Mucosa of stomach (tissue), 1 donor: Measurements from ENCODE around the gene ZNF677.
"Not testable (repeated sequence)": the region's sequence is repeated elsewhere in the genome, so short reads cannot be mapped to it uniquely, and the experiment has no call there.

ENCODE experiments used
- H3K27me3 ChIP-seq: one replicate; pipeline ENCODE4 v1.7.0; 2013; ENCODE audit warnings: mild to moderate bottlenecking, low read length; ENCODE audit not compliant: control insufficient read depth, insufficient read depth
- H3K36me3 ChIP-seq: one replicate; pipeline ENCODE4 v1.7.0; 2013; ENCODE audit warnings: low read length; ENCODE audit not compliant: control insufficient read depth, insufficient read depth
- H3K4me1 ChIP-seq: one replicate; pipeline ENCODE4 v1.7.0; 2013; ENCODE audit warnings: mild to moderate bottlenecking, low read length; ENCODE audit not compliant: control insufficient read depth, insufficient read depth
- H3K4me3 ChIP-seq: one replicate; pipeline ENCODE4 v1.7.0; 2013; ENCODE audit warnings: low read length
- H3K9ac ChIP-seq: one replicate; pipeline ENCODE4 v1.7.0; 2013; ENCODE audit warnings: mild to moderate bottlenecking, low read length, moderate library complexity
- H3K9me3 ChIP-seq: one replicate; pipeline ENCODE4 v1.7.0; 2013; ENCODE audit warnings: mild to moderate bottlenecking, low read length, moderate library complexity; ENCODE audit not compliant: control insufficient read depth
- donor health status: Pancreatic carcinoma.

The ZNF677 gene

DNA sequence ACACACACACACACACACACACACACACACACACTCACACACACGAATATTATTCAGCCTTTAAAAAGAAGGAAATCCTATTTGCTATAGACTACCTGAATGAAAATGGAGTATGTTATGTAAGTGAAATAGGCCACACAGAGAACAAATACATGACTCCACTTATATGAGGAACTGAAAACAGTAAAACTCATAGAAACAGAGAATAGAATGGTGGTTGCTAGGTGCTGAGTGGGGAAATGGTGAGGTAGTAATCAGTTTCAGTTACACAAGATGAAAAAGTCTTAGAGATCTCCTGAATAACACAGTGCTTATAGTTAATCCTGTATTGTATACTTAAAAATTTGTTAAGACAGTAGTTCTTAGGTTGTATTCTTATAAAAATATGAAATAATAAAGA lies 8.2 kb downstream of the ZNF677 start:
- H3K36me3 ChIP-seq, result no peaks in the 10 kb centered on the region

DNA sequence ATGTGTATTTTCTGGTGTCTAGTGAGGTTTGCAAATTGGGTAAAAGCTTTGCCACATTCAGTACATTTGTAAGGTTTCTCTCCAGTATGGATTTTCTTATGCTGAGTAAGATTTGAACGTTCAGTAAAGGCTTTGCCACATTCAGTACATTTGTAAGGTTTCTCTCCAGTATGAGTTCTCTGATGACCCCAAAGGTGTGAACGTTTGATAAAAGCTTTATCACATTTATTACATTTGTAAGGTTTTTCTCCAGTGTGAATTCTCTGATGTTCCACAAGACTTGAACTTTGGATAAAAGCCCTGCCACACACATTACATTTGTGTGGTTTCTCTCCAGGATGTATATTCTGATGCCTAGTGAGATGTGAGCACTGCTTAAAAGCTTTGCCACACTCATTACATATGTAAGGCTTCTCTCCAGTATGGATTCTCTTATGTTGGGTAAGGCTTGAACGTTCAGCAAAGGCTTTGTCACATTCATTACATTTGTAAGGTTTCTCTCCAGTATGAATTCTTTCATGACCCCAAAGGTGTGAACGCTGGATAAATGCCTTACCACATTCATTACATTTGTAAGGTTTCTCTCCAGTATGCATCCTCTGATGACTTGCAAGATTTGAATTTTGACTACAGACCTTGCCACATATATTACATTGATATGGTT lies 17.4 kb downstream of the ZNF677 start:
- H3K9ac ChIP-seq, result no peak overlapping the region
- no peaks in the 10 kb centered on the region for H3K36me3 ChIP-seq
- no peaks in the 10 kb centered on the region for H3K4me1 ChIP-seq
- H3K27me3 ChIP-seq, result no peaks in the 10 kb centered on the region
- H3K4me3 ChIP-seq, result no peak overlapping the region
- peaks cover 21% of the 10 kb centered on the region for H3K9me3 ChIP-seq

More for the DNA sequence above, 8.2 kb downstream of the ZNF677 start:
- Histone ChIP-seq H3K4me3 (no peak overlapping the region), H3K27me3 (no peaks in the 10 kb centered on the region), H3K4me1 (no peaks in the 10 kb centered on the region), H3K9ac (no peak overlapping the region), H3K9me3 (peaks cover 19% of the 10 kb centered on the region)

DNA sequence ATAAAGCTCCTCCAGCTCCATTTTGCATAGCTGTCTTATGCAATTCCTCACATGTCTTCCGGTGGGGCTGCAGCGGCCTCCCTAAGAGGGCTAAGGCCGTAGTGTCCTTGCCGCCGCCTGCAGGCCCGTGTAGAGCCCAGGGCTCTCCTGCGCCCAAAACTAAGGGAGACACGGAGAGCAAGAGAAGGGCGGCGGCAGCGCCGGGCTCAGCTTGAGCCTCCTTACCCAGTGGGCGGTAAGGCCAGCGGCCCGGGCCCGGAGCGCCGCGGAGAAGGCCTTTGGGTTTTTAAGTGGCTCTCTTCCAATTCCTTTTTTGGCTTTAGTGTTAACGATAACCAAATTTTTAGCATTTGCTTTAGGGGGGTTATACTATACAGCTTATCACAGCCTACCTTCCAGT lies 30.1 kb downstream of the ZNF677 start:
- Histone ChIP-seq H3K4me1 (no peaks in the 10 kb centered on the region), H3K36me3 (no peaks in the 10 kb centered on the region), H3K27me3 (no peaks in the 10 kb centered on the region), H3K9me3 (no peaks in the 10 kb centered on the region), H3K4me3 (no peak overlapping the region), H3K9ac (no peak overlapping the region)

DNA sequence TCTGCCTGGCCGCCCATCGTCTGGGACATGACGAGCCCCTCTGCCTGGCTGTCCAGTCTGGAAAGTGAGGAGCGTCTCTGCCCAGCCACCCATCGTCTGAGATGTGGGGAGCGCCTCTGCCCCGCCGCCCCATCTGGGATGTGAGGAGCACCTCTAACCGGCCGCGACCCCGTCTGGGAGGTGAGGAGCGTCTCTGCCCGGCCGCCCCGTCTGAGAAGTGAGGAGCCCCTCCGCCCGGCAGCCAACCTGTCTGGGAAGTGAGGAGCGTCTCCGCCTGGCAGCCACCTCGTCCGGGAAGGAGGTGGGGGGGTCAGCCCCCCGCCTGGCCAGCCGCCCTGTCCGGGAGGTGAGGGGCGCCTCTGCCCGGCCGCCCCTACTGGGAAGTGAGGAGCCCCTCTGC lies 32.0 kb downstream of the ZNF677 start:
- H3K36me3 ChIP-seq, H3K9ac ChIP-seq, H3K4me1 ChIP-seq, H3K4me3 ChIP-seq, H3K27me3 ChIP-seq, H3K9me3 ChIP-seq: not testable (repeated sequence)

GRCh38 chr19:53212703-53213320 lies 41.9 kb downstream of the ZNF677 start:
- Histone ChIP-seq H3K4me3 (no peak overlapping the region), H3K9ac (no peak overlapping the region), H3K27me3 (no peaks in the 10 kb centered on the region), H3K9me3 (peaks cover 37% of the 10 kb centered on the region), H3K4me1 (no peaks in the 10 kb centered on the region), H3K36me3 (peaks cover 5% of the 10 kb centered on the region)

DNA sequence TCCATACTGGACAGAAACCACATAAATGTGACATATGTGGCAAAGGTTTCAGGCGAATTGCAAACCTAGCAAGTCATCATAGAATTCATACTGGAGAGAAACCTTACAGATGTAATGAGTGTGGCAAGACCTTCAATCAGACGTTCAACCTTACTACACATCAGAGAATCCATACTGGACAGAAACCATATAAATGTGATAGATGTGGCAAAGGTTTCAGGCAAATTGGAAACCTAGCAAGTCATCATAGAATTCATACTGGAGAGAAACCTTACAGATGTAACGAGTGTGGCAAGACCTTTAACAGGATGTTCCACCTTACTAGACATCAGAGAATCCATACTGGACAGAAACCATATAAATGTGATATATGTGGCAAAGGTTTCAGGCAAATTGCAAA lies 43.1 kb downstream of the ZNF677 start:
- H3K4me3 ChIP-seq, H3K4me1 ChIP-seq, H3K27me3 ChIP-seq, H3K9ac ChIP-seq, H3K36me3 ChIP-seq: not testable (repeated sequence)
- H3K9me3 ChIP-seq, result peaks cover 36% of the 10 kb centered on the region

GRCh38 chr19:53196777-53197396 lies 57.8 kb downstream of the ZNF677 start:
- Histone ChIP-seq H3K9me3 (peaks cover 23% of the 10 kb centered on the region), H3K27me3 (no peaks in the 10 kb centered on the region), H3K36me3 (no peaks in the 10 kb centered on the region), H3K4me3 (peak overlapping the region; percentile 91), H3K4me1 (peaks cover 21% of the 10 kb centered on the region), H3K9ac (peak overlapping the region; percentile 93)

GRCh38 chr19:53195265-53195903 lies 59.3 kb downstream of the ZNF677 start:
- H3K4me1 ChIP-seq, result peaks cover 21% of the 10 kb centered on the region
- no peaks in the 10 kb centered on the region for H3K27me3 ChIP-seq
- no peaks in the 10 kb centered on the region for H3K36me3 ChIP-seq
- H3K9ac ChIP-seq, result no peak overlapping the region
- no peak overlapping the region for H3K4me3 ChIP-seq
- peaks cover 15% of the 10 kb centered on the region for H3K9me3 ChIP-seq

DNA sequence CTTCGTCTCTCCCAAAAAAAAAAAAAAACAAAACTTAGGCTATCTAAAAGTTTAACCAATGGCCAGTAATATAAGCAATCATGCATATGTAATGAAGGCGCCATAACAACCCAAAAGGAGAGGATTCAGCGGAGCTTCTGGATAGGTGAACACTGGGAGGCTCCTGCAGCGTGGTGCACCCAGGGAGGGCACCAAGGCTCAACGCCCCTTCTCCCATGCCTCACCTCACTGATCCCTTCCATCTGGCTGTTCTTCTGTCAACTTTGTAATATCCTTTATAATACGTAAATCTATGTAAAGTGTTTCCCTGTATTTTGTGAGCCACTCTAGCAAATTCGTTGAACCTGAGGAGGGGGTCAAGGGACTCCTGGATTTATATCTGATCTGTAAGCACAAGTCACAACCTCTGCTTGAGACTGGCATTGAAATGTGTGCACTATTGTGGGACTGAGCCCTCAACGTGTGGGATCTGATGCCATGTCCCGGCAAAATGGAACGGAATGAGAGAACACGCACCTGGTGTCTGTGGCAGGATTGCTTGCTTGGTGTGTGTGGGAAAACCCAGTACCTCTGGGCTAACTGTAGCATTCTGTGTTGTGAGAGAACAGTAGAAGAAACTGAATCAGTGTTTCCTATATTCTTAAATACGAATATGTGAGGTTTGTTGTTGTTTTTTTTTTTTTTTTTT lies 61.0 kb downstream of the ZNF677 start:
- H3K9me3 ChIP-seq, result no peaks in the 10 kb centered on the region
- H3K9ac ChIP-seq, result no peak overlapping the region
- H3K36me3 ChIP-seq, result no peaks in the 10 kb centered on the region
- no peaks in the 10 kb centered on the region for H3K27me3 ChIP-seq
- peaks cover 21% of the 10 kb centered on the region for H3K4me1 ChIP-seq
- H3K4me3 ChIP-seq, result peak overlapping the region; percentile 49

DNA sequence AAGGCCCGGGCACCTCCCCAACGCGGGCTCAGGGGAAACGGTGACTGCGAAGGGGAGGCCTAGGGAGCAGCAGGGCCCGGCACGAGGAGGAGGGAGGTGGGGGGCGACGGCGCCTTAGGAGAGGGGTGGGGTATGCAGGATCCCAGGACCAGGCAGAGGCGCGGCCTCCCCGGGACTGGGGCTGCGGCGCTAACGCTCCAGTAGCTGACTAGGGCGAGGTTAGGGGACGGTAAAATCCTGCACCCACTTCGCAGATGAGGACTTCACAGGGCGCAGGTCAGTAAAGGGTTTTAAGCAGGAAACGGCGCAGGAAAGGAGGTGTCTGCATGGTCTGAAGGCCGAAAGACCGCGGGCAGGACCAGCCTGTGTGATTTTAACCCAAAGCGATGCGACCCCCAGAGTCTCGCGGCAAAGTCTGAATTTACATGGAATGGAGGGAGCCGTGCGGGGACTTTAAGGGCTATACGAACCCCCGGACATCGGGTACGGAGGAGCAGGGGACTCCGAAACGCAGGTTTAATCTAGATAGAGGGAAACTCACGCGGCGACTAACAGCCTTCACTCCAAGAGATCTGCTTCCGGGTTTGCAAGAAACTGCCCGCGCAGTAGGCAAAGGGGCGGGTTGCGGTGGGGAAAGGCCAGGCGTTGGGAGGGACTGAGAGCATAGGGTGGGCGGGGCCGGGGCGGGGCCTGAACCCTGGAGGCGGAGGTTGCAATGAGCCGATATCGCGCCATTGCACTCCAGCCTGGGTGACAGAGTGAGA lies 61.7 kb downstream of the ZNF677 start, which contains the start of gene ZNF665:
Gene ZNF665 (minus strand): TSS at position 588 of the 764 bp plus-strand sequence. CDS start 10,460 bp downstream, outside the sequence.
- no peaks in the 10 kb centered on the region for H3K9me3 ChIP-seq
- H3K36me3 ChIP-seq, result no peaks in the 10 kb centered on the region
- H3K4me1 ChIP-seq, result peaks cover 18% of the 10 kb centered on the region
- peak within 1 kb of the TSS; percentile 93 for H3K9ac ChIP-seq
- H3K4me3 ChIP-seq, result peak within 1 kb of the TSS; percentile 83
- no peaks in the 10 kb centered on the region for H3K27me3 ChIP-seq

GRCh38 chr19:53190253-53190652 lies 64.4 kb downstream of the ZNF677 start:
- Histone ChIP-seq H3K9me3 (no peaks in the 10 kb centered on the region), H3K4me3 (no peak overlapping the region), H3K36me3 (no peaks in the 10 kb centered on the region), H3K9ac (no peak overlapping the region), H3K27me3 (no peaks in the 10 kb centered on the region), H3K4me1 (peaks cover 14% of the 10 kb centered on the region)
